Ureter (tissue), 1 donor: ENCODE measurements around the gene SDK1. TPM values are rescaled to one million over a fixed set of nuclear protein-coding genes. Genes with fewer than 3 reads are reported as not detected.

Source experiments
- DNase-seq: peaks from one replicate; pipeline ENCODE4 v3.0.0-alpha.2; 2020; ENCODE audit warnings: low spot score
- total RNA-seq: library from RNA; stranded (reverse); gene quantifications from one replicate; pipeline ENCODE4 v1.2.4, GENCODE V29; 2023
- donor health status: DM: yes; HTN: yes; CAD: no.

The SDK1 gene
- total RNA-seq, 1 donor from 2014 or later, result 27.3 TPM

DNA sequence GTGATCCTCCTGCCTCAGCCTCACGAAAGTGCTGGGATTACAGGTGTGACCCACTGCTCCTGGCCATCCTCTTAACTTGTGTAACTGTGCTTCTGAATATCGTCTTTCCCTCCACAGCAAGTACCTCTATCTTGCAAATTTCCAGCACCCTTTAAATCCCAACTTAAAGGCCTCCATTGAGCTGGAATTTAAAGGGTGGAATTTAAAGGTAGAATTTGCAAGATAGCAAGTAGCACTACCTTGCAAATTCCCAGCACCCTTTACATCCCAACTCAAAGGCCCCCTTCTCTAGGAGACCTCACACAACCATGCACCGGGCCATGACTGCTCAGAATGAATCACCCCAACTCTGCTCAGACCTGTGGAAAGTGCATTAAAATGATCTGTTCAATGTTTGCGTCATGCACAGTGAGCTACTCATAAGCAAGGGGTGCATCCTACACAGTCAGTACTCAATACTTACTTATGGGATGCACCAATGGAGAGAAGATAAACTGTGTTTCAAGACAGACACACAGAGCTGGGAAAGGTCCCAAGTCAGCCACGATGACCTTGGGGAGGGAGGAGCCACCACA, 17.8 kb upstream of the SDK1 start:
- DNase-seq, result no peak

GRCh38 chr7:3285652-3286051, 15.4 kb upstream of the SDK1 start:
- DNase-seq, result no peak

- DNase-seq, result no peak
Observed at GRCh38 chr7:3289996-3290395, 11.1 kb upstream of the SDK1 start.

GRCh38 chr7:3292694-3293093, 8.4 kb upstream of the SDK1 start:
- DNase-seq, result no peak

DNA sequence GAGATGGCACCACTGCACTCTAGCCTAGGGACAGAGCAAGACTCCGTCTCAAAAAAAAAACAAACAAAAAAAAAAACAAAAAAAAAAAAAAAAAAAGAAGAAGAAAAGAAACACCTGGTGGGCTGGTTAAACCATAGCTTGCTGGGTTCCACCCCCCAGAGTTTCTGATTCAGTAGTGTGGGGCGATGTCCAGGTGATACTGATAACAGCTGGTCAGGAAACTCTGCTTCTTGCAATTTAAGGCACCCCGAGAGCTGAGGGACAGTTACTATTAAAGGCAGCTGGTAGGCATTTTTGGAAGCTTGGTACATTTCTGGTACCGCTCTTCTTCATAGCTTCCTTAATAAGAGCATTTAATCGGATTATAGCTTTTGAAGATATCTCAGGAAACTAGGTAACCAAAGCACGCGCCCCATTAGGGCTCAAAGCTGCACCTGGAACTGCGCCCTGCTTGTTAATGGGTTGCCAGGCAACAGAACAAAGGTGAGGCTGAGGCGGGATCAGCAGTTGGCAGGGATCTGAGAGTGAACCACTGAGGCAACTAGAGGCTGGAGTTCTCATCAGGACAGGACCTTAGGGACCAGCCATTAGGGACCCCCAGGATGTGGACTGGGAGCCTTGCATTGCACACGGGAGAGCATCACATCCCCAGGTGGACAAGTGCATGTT, 6.5 kb upstream of the SDK1 start:
- DNase-seq, result peak; percentile 48

- no peak for DNase-seq
Observed at GRCh38 chr7:3297105-3297819, 3.8 kb upstream of the SDK1 start.

DNA sequence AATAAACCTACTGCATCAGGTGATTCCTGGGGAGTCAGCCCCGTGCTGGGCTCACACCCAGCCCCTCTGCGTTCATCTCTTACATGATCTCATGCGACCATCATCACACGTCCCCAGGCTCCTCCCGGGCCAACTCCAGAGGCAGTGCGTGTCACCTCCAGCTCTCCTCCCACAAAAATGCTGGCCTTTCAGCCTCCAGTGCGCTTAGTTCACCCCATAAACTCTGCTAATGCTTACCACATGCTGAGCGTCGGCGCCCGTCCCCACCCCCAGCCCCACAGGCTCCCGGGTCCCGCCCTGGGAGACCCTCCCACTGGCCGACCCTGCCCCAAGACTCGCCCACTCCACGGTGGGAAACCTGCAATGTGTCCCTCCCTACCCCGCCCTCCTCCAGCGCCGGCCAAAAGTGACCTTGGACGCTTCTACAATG, 816 bp upstream of the SDK1 start:
- DNase-seq, result no peak

GRCh38 chr7:3301449-3301731, 338 bp downstream of the SDK1 start:
- no peak for DNase-seq

DNA sequence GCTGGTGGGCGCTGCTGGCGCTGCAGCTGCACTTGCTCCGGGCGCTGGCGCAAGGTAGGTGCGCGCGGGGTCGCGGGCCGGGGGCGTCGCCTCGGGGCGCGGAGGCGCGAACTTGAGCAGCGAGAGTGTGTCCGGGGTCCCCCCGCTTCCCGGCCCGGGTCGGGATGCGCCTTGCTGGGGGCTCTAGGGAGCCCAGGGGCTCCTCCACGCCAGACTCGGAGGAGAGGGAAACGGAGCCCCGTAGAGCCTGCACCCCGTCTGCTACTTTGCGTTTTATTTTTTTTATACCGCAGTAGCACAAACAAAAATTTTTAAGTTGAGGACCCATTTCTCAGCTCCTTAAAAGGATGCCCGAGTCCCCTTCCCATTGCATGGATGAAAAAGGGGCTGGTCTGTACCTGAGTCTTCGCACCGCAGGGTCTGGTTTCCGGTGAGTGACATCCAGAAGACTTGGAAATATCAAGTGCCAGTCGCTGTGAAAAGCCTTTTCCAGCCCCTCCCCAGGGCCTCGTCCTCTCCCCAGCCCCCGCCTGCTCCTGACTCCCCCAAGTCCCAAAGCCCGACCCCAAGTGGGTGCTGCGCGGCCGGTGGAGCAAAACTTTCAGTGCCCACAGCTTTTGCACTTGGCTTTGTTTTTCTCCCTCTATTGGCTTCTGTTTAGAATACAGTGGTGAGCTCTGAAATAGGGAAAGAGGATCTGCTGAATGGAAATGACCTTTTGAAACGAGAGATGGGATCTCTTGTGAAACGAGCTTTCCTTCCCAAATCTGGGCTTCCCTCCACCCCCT, 973 bp downstream of the SDK1 start:
- DNase-seq, result peak; percentile 46

DNA sequence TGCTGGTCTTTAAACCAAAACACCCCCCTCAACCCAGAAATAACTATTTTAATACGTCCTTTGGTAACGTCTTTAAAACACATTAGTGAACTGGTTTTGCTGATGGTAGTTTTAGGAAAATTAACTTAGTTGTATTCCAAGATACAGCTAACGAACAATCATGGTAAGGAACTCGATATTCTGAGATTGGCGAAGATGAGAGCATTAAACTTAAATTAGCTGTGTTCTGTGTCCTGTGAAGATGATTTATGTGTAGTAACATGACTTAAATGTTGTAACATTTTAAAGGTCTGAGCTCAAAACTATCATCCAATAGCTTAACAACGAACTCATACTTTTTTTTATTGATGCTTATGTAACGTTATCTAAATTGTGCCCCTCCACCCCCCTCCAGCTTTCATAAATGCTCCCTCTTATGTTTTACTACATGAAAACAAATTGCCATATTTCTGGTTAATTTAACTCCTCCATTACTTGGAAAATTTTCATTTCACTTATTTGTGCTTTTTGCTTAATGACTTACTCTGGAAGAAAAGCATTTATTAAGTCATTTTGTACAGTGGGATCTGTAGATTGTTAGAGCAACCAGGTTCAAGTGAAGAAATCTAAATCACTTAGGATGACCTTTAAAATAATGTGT, 1.7 kb downstream of the SDK1 start:
- no peak for DNase-seq

DNA sequence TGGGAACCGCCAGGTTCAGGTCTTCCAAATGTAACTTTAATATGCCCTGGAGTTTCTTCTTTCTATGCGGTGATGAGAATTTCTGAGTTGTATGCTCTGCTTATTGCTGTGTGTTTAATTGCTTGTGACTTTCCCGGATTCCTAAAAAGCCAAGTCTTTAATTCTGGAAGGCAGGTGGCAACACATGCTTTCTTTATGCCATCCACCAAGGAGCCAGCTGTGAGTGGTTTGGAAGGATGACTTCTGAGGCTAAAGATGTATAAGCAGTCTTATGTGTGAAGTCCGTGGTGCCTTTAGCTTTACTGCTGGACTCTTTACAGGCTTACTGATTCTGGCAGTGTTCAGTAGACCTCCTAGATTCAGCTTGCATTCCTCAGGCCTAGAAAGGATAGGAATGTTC, 3.1 kb downstream of the SDK1 start:
- no peak for DNase-seq

- no peak for DNase-seq
Observed at GRCh38 chr7:3307435-3307834, 6.4 kb downstream of the SDK1 start.

GRCh38 chr7:3309140-3309539, 8.1 kb downstream of the SDK1 start:
- no peak for DNase-seq

DNA sequence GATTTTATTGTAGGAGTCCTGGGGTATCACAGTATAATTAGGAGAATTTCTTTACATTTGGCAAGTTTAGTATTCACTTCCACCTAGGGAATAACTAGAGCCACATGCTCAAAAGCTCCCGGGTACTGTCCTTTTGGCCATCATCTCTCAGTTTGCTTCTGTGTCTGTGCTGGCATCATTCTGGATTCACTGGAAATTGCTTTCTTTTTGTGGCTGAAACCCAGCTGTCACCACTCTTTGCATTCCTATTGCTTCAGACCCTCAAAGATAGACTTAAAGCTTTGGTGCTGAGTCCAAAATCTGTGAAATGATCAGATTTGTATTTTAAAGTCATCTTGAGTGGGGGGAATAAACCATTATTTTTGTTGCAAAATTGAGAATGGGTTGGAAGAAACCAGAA, 8.9 kb downstream of the SDK1 start:
- DNase-seq, result no peak

- no peak for DNase-seq
Observed at GRCh38 chr7:3310884-3311283, 9.8 kb downstream of the SDK1 start.

GRCh38 chr7:3312583-3312982, 11.5 kb downstream of the SDK1 start:
- no peak for DNase-seq

DNA sequence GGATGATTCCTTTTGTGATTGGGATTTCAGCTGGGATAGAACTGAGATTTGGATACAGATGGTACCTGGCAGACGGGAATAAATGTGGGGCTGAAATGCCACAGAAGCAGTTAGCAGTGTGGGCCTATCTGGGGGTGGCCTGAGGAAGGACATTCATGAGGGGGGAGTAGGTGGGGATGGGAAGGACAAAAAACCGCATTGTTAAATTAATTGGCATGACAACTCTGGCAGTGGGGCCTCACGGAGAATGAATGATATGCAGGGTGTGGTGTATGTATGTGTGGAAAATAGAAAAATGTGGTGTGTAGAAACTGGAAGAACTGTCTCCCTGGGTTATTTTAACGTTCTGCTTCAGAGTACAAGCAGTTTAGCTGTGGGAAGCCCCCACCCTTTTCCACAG, 17.8 kb downstream of the SDK1 start:
- DNase-seq, result no peak

- DNase-seq, result no peak
Observed at GRCh38 chr7:3321206-3321605, 20.2 kb downstream of the SDK1 start.

DNA sequence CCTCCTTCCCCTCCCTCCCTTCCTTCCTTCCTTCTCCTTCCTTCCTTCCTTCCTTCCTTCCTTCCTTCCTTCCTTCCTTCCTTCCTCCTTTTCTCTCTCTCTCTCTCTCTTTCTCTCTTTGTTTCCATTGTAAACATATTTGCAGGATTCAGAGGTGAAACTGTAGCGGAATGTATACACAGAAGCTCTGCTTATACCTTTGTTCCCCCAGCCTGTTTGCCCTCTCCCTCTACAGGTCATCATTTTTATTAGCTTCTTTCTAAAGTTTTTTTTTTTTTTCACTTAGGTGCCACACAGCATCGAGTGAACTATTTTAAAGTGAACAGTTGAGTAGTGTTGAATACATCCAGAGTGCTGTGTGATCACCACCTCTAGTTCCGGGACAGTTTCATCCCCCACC, 20.7 kb downstream of the SDK1 start:
- no peak for DNase-seq

DNA sequence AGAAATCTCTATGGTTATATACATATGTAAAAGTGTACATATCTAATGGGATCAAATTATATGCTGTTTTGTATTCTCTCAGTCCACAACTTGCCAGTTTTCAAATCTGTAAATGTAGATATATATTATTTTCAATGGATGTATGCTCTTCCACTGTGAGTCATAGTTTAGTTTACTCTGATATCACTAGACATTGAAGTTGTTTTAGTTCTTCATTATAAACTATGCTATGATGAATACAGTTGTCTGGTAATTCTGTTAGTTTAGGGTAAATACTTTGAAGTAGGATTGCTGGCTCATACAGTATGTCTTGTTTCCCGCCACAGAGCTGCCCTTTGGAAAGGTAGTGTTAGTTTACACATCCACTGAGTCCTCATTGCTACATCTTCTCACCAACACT, 25.2 kb downstream of the SDK1 start:
- no peak for DNase-seq

DNA sequence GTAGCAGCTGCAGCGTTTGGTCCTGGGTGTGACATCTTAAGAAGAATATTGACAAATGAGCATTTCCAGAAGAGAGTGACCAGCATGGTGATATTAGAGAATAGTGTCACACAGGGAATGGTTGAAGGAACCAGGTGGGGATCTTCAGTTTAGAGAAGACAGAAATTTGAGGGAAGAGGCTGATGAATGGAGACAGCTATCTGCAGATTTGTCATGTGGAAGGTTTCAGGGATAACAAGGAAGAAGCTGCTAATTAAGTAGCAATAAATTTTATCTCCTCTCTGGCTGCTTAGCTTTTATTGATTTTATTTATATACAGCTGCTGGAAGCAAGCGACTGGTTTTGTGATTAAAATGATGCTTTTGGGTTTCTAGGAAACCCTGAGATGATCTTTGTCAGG, 26.0 kb downstream of the SDK1 start:
- no peak for DNase-seq

DNA sequence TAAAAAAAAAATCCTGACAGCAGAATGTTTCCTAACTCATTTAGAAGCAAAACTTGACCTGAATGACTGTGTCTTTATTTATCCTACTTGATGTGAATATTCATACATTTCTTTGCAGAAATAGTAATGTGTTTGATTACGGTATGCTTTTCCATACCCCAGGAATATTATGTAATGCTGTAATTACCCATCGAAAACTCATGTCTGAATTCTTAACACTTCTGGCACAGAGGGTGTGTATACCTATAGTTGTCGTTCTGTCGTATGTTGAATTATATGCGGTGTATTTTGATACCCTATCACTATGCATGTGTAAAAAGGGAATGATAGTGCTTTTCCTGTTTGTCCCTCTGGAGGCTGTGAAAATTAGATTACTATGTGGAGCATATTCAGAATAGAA, 26.6 kb downstream of the SDK1 start:
- DNase-seq, result no peak
